ENCODE results near the gene CALB2.

GRCh38 chr16:71360378-71360777, 1.9 kb downstream of the CALB2 start:
- TF ChIP-seq CTCF (IDR thresholded peaks at IDR 0.05) = no peak
- no peak for TF ChIP-seq MAX (CRISPR knock-in tag; IDR thresholded peaks at IDR 0.05)
- TF ChIP-seq JUN (CRISPR knock-in tag; IDR thresholded peaks at IDR 0.05) = no peak
- TF ChIP-seq NFE2L1 (CRISPR knock-in tag; IDR thresholded peaks at IDR 0.05) = no peak
- no peak for TF ChIP-seq ATF6 (CRISPR knock-in tag; IDR thresholded peaks at IDR 0.05)
- TF ChIP-seq NR2C2 (CRISPR knock-in tag; IDR thresholded peaks at IDR 0.05) = no peak
- no peak for TF ChIP-seq ZBTB43 (CRISPR knock-in tag; IDR thresholded peaks at IDR 0.05)

All from WTC11 (cell line).